ENCODE results near the gene PDE7B. TPM values are rescaled to one million over a fixed set of nuclear protein-coding genes. Genes with fewer than 3 reads are reported as not detected.

Gene PDE7B
- total RNA-seq, 1 donor = 2.4 TPM

GRCh38 chr6:136173519-136174507, 322.3 kb downstream of the PDE7B start:
- peak in 1 of 3 donors; percentile 2 for DNase-seq (ENCODE audit: low read depth in 2 of 3, low spot score in 2 of 3)

GRCh38 chr6:136174510-136174909, 323.0 kb downstream of the PDE7B start:
- no peak for DNase-seq (ENCODE audit: low read depth in 2 of 3, low spot score in 2 of 3)

GRCh38 chr6:136175873-136176272, 324.4 kb downstream of the PDE7B start:
- DNase-seq (ENCODE audit: low read depth in 2 of 3, low spot score in 2 of 3) = no peak

GRCh38 chr6:136178749-136179148, 327.2 kb downstream of the PDE7B start:
- no peak for DNase-seq (ENCODE audit: low read depth in 2 of 3, low spot score in 2 of 3)

GRCh38 chr6:136180704-136181511, 329.4 kb downstream of the PDE7B start:
- no peak for DNase-seq (ENCODE audit: low read depth in 2 of 3, low spot score in 2 of 3)

GRCh38 chr6:136181512-136181833, 330.0 kb downstream of the PDE7B start:
- no peak for DNase-seq (ENCODE audit: low read depth in 2 of 3, low spot score in 2 of 3)

- no peak for DNase-seq (ENCODE audit: low read depth in 2 of 3, low spot score in 2 of 3)
These were observed 330.4 kb downstream of the PDE7B start for GRCh38 chr6:136181861-136182260.

- DNase-seq (ENCODE audit: low read depth in 2 of 3, low spot score in 2 of 3) = no peak
These were observed 333.2 kb downstream of the PDE7B start for GRCh38 chr6:136184738-136185137.

- DNase-seq (ENCODE audit: low read depth in 2 of 3, low spot score in 2 of 3) = no peak
These were observed 334.9 kb downstream of the PDE7B start for GRCh38 chr6:136186363-136186762.

GRCh38 chr6:136188486-136188885, 337.0 kb downstream of the PDE7B start:
- no peak for DNase-seq (ENCODE audit: low read depth in 2 of 3, low spot score in 2 of 3)

- DNase-seq (ENCODE audit: low read depth in 2 of 3, low spot score in 2 of 3) = no peak
These were observed 337.6 kb downstream of the PDE7B start for GRCh38 chr6:136189104-136189503.

- no peak for DNase-seq (ENCODE audit: low read depth in 2 of 3, low spot score in 2 of 3)
These were observed 340.3 kb downstream of the PDE7B start for GRCh38 chr6:136191606-136192312.

GRCh38 chr6:136192902-136193301, 341.4 kb downstream of the PDE7B start:
- no peak for DNase-seq (ENCODE audit: low read depth in 2 of 3, low spot score in 2 of 3)

- DNase-seq (ENCODE audit: low read depth in 2 of 3, low spot score in 2 of 3) = no peak
These were observed 350.2 kb downstream of the PDE7B start for GRCh38 chr6:136201732-136202131.

GRCh38 chr6:136208783-136209182, 357.3 kb downstream of the PDE7B start:
- DNase-seq (ENCODE audit: low read depth in 2 of 3, low spot score in 2 of 3) = no peak

- DNase-seq (ENCODE audit: low read depth in 2 of 3, low spot score in 2 of 3) = no peak
These were observed 358.0 kb downstream of the PDE7B start for GRCh38 chr6:136209496-136209895.

- no peak for DNase-seq (ENCODE audit: low read depth in 2 of 3, low spot score in 2 of 3)
These were observed 359.1 kb downstream of the PDE7B start for GRCh38 chr6:136210398-136211165.

GRCh38 chr6:136212608-136213007, 361.1 kb downstream of the PDE7B start:
- no peak for DNase-seq (ENCODE audit: low read depth in 2 of 3, low spot score in 2 of 3)

GRCh38 chr6:136213012-136213539, 361.6 kb downstream of the PDE7B start:
- DNase-seq (ENCODE audit: low read depth in 2 of 3, low spot score in 2 of 3) = no peak

GRCh38 chr6:136213853-136214252, 362.4 kb downstream of the PDE7B start:
- no peak for DNase-seq (ENCODE audit: low read depth in 2 of 3, low spot score in 2 of 3)

All from hematopoietic multipotent progenitor cell (in vitro differentiated cells).